RCC 7860 (cell line): Measurements from ENCODE around the gene ZFAND3.
"Not testable (repeated sequence)": the region's sequence is repeated elsewhere in the genome, so short reads cannot be mapped to it uniquely, and the experiment has no call there.

ENCODE experiments used
- DNase-seq: peaks from one replicate; pipeline ENCODE4 v3.0.0-alpha.2; 2015; ENCODE audit warnings: low spot score
- FAIRE-seq: peaks from 2 replicates; lab custom pipeline; 2012; peaks lifted over from hg19 to GRCh38; lab: Jason Lieb, UNC

ZFAND3 gene

GRCh38 chr6:37889486-37889885 is 70.0 kb downstream of the ZFAND3 start:
- FAIRE-seq: no peak

GRCh38 chr6:37891072-37891471 is 71.5 kb downstream of the ZFAND3 start:
- FAIRE-seq: no peak
- DNase-seq: no peak

More at GRCh38 chr6:37889486-37889885, 70.0 kb downstream of the ZFAND3 start:
- DNase-seq: no peak

DNA sequence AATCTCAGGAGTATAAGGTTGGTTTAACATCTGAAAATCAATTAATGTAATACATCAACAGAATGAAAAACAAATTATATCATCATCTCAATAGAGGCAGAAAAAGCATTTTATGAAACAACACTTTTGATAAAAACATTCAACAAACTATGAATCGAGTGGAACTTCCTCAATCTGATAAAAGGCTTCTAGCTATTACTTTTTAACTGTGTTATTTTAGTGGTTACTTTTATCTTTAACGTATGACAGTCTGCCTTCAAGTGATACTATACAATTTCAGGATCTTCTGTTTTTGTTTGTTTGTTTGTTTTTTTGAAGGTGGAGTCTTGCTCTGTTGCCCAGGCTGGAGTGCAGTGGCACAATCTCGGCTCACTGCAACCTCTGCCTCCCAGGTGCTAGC is 73.7 kb downstream of the ZFAND3 start:
- DNase-seq (no peak), FAIRE-seq (no peak)

DNA sequence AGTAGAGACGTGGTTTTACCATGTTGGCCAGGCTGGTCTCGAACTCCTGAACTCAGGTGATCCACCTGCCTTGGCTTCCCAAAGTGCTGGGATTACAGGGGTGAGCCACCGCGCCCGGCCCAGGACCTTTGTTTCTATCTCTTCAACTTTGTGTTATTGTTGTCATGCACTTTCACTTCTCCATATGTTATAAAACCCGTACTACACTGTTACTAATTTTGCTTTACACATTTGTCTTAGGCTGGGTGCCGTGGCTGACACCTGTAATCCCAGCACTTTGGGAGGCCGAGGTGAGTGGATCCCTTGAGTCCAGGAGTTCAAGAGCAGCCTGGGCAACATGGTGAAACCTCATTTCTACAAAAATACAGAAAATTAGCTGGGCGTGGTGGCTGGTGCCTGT is 74.2 kb downstream of the ZFAND3 start:
- FAIRE-seq, DNase-seq: not testable (repeated sequence)

GRCh38 chr6:37894585-37894984 is 75.1 kb downstream of the ZFAND3 start:
- DNase-seq: no peak
- no peak for FAIRE-seq

DNA sequence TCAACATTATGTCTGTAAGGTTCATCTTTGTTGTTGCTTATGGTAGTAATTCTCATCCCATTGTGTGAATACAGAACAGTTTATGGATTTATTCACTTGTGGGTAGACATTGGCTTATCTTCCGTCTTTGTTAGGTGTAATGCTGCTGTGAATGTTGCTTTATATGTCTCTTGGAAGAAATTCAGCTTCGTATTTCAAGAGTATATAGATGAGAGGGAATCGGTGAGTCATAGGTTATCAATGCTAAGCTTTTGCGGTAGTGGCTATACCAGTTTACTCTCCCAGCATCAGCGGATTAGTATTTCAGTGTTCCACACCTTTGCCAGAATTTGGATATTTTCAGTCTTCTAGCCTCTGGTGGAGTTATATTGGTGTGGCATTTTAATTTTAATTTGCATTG is 77.8 kb downstream of the ZFAND3 start:
- FAIRE-seq (no peak), DNase-seq (no peak)

- DNase-seq (no peak), FAIRE-seq (no peak)
Observed at GRCh38 chr6:37897818-37898515, 78.4 kb downstream of the ZFAND3 start.

- no peak for DNase-seq
Observed at GRCh38 chr6:37903351-37904340, 84.1 kb downstream of the ZFAND3 start.

GRCh38 chr6:37904590-37904989 is 85.1 kb downstream of the ZFAND3 start:
- no peak for DNase-seq
- no peak for FAIRE-seq

More at GRCh38 chr6:37903351-37904340, 84.1 kb downstream of the ZFAND3 start:
- no peak for FAIRE-seq

GRCh38 chr6:37906121-37906520 is 86.6 kb downstream of the ZFAND3 start:
- FAIRE-seq: no peak
- no peak for DNase-seq

- no peak for FAIRE-seq
- no peak for DNase-seq
Observed at GRCh38 chr6:37910998-37911397, 91.5 kb downstream of the ZFAND3 start.

- FAIRE-seq (no peak), DNase-seq (no peak)
Observed at GRCh38 chr6:37913210-37913609, 93.7 kb downstream of the ZFAND3 start.

DNA sequence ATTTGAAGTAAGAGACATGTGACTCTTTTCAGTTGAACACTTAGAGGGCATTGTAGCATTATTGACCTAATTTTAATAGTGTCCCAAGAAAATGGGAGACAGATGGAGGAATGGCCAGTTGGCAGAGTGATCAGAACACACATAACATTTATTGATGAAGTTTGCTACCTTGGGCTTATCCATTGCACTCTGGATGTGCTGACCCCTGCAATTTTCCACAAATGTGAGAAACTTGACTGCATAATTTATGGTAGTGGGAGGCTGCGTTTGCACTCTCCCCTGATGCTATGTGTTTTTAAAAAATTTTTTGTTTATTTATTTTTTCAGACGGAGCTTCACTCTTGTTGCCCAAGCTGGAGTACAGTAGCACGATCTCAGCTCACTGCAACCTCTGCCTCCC is 95.9 kb downstream of the ZFAND3 start:
- FAIRE-seq (no peak), DNase-seq (no peak)

DNA sequence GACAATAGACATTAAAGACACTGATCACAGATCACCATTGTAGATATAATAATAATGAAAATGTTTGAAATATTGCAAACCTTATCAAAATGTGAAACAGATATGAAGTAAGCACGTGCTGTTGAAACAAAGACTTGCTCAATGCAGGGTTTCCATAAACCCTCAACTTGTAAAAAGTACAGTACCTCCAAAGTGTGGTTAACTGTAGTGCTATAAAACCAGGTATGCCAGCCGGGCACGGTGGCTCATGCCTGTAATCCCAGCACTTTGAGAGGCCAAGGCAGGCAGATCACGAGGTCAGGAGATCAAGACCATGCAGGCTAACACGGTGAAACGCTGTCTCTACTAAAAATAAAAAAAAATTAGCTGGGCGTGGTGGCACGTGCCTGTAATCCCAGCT is 96.6 kb downstream of the ZFAND3 start:
- FAIRE-seq (no peak), DNase-seq (no peak)

DNA sequence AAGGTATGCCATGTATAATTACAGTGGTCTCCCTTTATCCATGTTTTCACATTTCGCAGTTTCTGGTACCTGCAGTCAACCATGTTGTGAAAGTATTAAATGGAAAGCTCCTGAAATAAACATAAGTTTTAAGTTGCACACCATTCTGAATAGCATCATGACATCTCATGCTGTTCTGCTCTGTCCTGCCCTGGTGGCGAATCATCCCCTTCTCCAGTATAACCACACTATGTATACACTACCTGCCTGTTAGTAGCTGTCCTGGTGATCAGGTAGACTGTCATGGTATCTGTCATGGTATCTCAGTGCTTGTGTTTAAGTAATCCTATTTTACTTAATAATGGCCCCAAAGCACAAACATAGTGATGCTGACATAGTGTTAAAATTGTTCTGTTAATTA is 97.1 kb downstream of the ZFAND3 start:
- FAIRE-seq (no peak), DNase-seq (no peak)

- no peak for FAIRE-seq
Observed at GRCh38 chr6:37917566-37917965, 98.0 kb downstream of the ZFAND3 start.

GRCh38 chr6:37919417-37920157 is 100.1 kb downstream of the ZFAND3 start:
- FAIRE-seq: no peak
- no peak for DNase-seq

More at GRCh38 chr6:37917566-37917965, 98.0 kb downstream of the ZFAND3 start:
- no peak for DNase-seq

DNA sequence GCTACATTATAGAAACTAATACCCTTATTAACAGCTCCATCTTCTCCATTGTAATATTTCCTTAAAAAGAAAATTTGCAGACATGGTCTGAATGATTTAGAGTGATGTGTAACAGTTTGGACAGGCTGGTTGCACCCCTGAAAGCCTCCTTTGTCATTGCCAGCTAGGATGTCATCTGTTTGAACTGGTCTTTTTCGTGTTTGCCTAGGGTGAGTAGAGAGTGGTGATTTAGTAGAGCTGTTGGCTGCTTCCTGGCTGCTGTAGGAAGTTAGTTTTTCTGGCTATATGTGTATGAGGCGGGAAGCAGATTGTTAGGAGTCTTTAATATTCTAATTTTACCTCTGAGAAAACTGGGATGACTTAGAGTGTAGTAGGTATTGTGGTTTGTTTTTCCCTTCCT is 101.1 kb downstream of the ZFAND3 start:
- DNase-seq (no peak), FAIRE-seq (no peak)

- no peak for FAIRE-seq
- DNase-seq: no peak
Observed at GRCh38 chr6:37922563-37922962, 103.0 kb downstream of the ZFAND3 start.

GRCh38 chr6:37923514-37923913 is 104.0 kb downstream of the ZFAND3 start:
- FAIRE-seq: no peak
- no peak for DNase-seq

GRCh38 chr6:37926661-37927060 is 107.1 kb downstream of the ZFAND3 start:
- no peak for DNase-seq
- FAIRE-seq: no peak
